ENCODE data around the gene AKAP17A.
"Not testable (repeated sequence)": the region's sequence is repeated elsewhere in the genome, so short reads cannot be mapped to it uniquely, and the experiment has no call there.

Gene AKAP17A

GRCh38 chrX:1610736-1611135, 19.3 kb downstream of the AKAP17A start:
- TF ChIP-seq, protein P1, sequence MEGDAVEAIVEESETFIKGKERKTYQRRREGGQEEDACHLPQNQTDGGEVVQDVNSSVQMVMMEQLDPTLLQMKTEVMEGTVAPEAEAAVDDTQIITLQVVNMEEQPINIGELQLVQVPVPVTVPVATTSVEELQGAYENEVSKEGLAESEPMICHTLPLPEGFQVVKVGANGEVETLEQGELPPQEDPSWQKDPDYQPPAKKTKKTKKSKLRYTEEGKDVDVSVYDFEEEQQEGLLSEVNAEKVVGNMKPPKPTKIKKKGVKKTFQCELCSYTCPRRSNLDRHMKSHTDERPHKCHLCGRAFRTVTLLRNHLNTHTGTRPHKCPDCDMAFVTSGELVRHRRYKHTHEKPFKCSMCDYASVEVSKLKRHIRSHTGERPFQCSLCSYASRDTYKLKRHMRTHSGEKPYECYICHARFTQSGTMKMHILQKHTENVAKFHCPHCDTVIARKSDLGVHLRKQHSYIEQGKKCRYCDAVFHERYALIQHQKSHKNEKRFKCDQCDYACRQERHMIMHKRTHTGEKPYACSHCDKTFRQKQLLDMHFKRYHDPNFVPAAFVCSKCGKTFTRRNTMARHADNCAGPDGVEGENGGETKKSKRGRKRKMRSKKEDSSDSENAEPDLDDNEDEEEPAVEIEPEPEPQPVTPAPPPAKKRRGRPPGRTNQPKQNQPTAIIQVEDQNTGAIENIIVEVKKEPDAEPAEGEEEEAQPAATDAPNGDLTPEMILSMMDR (IDR thresholded peaks at IDR 0.05; ENCODE audit: control insufficient read depth, extremely low read depth, insufficient read depth), result no peak
- no peak overlapping the region for H3K4me3 ChIP-seq (ENCODE audit: low read depth, low read length)
- no peak for DNase-seq (ENCODE audit: low read depth)

- TF ChIP-seq, protein P1 (IDR thresholded peaks at IDR 0.05; ENCODE audit: control insufficient read depth, extremely low read depth, insufficient read depth), result no peak
- H3K4me3 ChIP-seq (ENCODE audit: low read depth, low read length), result no peak overlapping the region
- no peak for DNase-seq (ENCODE audit: low read depth)
Measured at GRCh38 chrX:1612641-1613286, 21.4 kb downstream of the AKAP17A start.

- no peak within 1 kb of the TSS for H3K4me3 ChIP-seq (ENCODE audit: low read depth, low read length)
- no peak for DNase-seq (ENCODE audit: low read depth)
Measured at GRCh38 chrX:1614927-1615326, 23.5 kb downstream of the AKAP17A start, which contains the start of gene ASMT. Gene ASMT (plus strand): TSS chrX:1615059. CDS start chrX:1615200, 141 bp downstream.

GRCh38 chrX:1618689-1619088, 27.3 kb downstream of the AKAP17A start:
- no peak overlapping the region for H3K4me3 ChIP-seq (ENCODE audit: low read depth, low read length)
- TF ChIP-seq, protein P1 (IDR thresholded peaks at IDR 0.05; ENCODE audit: control insufficient read depth, extremely low read depth, insufficient read depth), result no peak
- no peak for DNase-seq (ENCODE audit: low read depth)

More at GRCh38 chrX:1614927-1615326, 23.5 kb downstream of the AKAP17A start, which contains the start of gene ASMT:
- TF ChIP-seq, protein P1 (IDR thresholded peaks at IDR 0.05; ENCODE audit: control insufficient read depth, extremely low read depth, insufficient read depth), result no peak

- H3K4me3 ChIP-seq (ENCODE audit: low read depth, low read length), result no peak overlapping the region
- TF ChIP-seq, protein P1 (IDR thresholded peaks at IDR 0.05; ENCODE audit: control insufficient read depth, extremely low read depth, insufficient read depth), result no peak
- DNase-seq (ENCODE audit: low read depth), result no peak
Measured at GRCh38 chrX:1623691-1624090, 32.3 kb downstream of the AKAP17A start.

DNA sequence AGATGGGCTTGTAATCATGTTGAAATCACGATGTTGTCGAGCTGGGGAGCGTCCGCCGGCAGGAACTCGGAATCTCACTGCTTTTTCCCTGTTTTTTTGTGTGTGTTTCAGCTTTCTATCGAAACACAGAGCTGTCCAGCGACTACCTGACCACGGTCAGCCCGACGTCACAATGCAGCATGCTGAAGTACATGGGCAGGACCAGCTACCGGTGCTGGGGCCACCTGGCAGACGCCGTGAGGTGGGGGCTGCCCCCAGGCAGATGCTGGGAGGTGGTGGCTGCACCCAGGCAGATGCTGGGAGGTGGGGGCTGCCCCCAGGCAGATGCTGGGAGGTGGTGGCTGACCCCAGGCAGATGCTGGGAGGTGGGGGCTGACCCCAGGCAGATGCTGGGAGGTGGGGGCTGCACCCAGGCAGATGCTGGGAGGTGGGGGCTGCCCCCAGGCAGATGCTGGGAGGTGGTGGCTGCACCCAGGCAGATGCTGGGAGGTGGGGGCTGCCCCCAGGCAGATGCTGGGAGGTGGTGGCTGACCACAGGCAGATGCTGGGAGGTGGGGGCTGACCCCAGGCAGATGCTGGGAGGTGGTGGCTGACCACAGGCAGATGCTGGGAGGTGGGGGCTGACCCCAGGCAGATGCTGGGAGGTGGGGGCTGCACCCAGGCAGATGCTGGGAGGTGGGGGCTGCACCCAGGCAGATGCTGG, 32.9 kb downstream of the AKAP17A start:
- not testable (repeated sequence) for DNase-seq (ENCODE audit: low read depth); H3K4me3 ChIP-seq (ENCODE audit: low read depth, low read length)

DNA sequence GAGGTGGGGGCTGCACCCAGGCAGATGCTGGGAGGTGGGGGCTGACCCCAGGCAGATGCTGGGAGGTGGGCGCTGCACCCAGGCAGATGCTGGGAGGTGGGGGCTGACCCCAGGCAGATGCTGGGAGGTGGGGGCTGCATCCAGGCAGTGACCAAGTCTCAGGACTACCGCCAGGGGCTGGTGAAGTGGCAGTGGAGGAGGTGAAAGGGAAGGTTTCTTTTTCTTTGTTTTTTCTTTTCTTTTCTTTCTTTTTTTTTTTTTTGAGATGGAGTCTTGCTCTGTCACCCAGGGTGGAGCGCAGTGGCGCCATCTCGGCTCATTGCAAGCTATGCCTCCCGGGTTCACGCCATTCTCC, 33.4 kb downstream of the AKAP17A start:
- not testable (repeated sequence) for DNase-seq (ENCODE audit: low read depth); H3K4me3 ChIP-seq (ENCODE audit: low read depth, low read length)

DNA sequence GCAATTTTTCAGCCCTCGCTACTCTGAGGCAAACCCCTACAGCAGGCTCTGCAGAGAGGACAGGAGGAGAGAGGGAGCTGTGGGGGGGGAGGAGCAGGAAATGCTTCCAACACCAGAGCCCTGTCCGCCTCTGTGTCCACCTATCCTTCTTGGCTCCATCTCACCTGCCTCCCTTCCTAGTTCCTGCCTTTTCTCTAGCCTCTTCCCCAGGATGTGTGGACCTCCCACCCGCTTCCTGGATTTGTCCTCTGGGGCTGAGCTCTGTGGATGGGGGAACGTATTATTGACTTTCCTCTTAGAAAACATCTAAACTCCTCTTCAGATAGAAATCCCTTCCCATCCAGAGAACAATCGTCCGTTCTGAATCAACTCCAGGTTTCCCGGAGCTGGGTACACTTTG, 37.8 kb downstream of the AKAP17A start:
- no peak overlapping the region for H3K4me3 ChIP-seq (ENCODE audit: low read depth, low read length)
- TF ChIP-seq, protein P1 (IDR thresholded peaks at IDR 0.05; ENCODE audit: control insufficient read depth, extremely low read depth, insufficient read depth), result no peak
- no peak for DNase-seq (ENCODE audit: low read depth)

All from LNCaP clone FGC (cell line).